MG63 (cell line): ENCODE results near the gene PGM5. TPM values are rescaled to one million over a fixed set of nuclear protein-coding genes. Genes with fewer than 3 reads are reported as not detected.
"Not testable (repeated sequence)": the region's sequence is repeated elsewhere in the genome, so short reads cannot be mapped to it uniquely, and the experiment has no call there.

Source experiments
- DNase-seq: peaks from one replicate; pipeline ENCODE4 v3.0.0-alpha.2; 2020
- H3K27me3 ChIP-seq: fragments of 250-450 bp; sonication (Bioruptor Pico); 2 replicates; pipeline ENCODE4 v1.5.1; 2020; ENCODE audit warnings: mild to moderate bottlenecking, moderate library complexity
- H3K36me3 ChIP-seq: fragments of 250-450 bp; sonication (Bioruptor Pico); 2 replicates; pipeline ENCODE4 v1.5.1; 2020; ENCODE audit warnings: mild to moderate bottlenecking, moderate library complexity
- H3K4me3 ChIP-seq: fragments of 250-450 bp; sonication (Bioruptor Pico); 2 replicates; pipeline ENCODE4 v1.5.1; 2020; ENCODE audit warnings: mild to moderate bottlenecking, moderate library complexity
- H3K9me3 ChIP-seq: fragments of 250-450 bp; sonication (Bioruptor Pico); 2 replicates; pipeline ENCODE4 v1.5.1; 2020; ENCODE audit warnings: mild to moderate bottlenecking, moderate library complexity
- total RNA-seq: library from RNA; depleted of rRNA; stranded (reverse); fragments of >200 nt; shearing (Covaris generic); gene quantifications from 2 replicates; pipeline ENCODE4 v1.2.3, GENCODE V29; 2014; ENCODE audit warnings: low replicate concordance

PGM5 gene
- total RNA-seq, 1 experiment from 2014 or later, result 9.3 TPM

GRCh38 chr9:68355993-68356379 is 425 bp upstream of the PGM5 start:
- H3K27me3 ChIP-seq, result not testable (repeated sequence)

GRCh38 chr9:68357119-68357714 is 806 bp downstream of the PGM5 start:
- H3K4me3 ChIP-seq, result peak overlapping the region; percentile 58
- H3K9me3 ChIP-seq, DNase-seq, H3K36me3 ChIP-seq, H3K27me3 ChIP-seq: not testable (repeated sequence)

More at GRCh38 chr9:68355993-68356379, 425 bp upstream of the PGM5 start:
- H3K4me3 ChIP-seq, result peak overlapping the region; percentile 58
- not testable (repeated sequence) for DNase-seq, H3K9me3 ChIP-seq, H3K36me3 ChIP-seq

- not testable (repeated sequence) for H3K4me3 ChIP-seq, H3K9me3 ChIP-seq, H3K36me3 ChIP-seq, DNase-seq, H3K27me3 ChIP-seq
These were observed 10.6 kb downstream of the PGM5 start for GRCh38 chr9:68366933-68367547.

- DNase-seq, H3K27me3 ChIP-seq, H3K4me3 ChIP-seq, H3K9me3 ChIP-seq, H3K36me3 ChIP-seq: not testable (repeated sequence)
These were observed 19.4 kb downstream of the PGM5 start for GRCh38 chr9:68375789-68376188.

GRCh38 chr9:68377723-68378122 is 21.3 kb downstream of the PGM5 start:
- H3K4me3 ChIP-seq, H3K27me3 ChIP-seq, H3K36me3 ChIP-seq, DNase-seq, H3K9me3 ChIP-seq: not testable (repeated sequence)

GRCh38 chr9:68383894-68384293 is 27.5 kb downstream of the PGM5 start:
- not testable (repeated sequence) for H3K4me3 ChIP-seq, H3K36me3 ChIP-seq, H3K27me3 ChIP-seq, H3K9me3 ChIP-seq, DNase-seq

GRCh38 chr9:68389558-68389957 is 33.1 kb downstream of the PGM5 start:
- H3K4me3 ChIP-seq, H3K36me3 ChIP-seq, H3K9me3 ChIP-seq, H3K27me3 ChIP-seq, DNase-seq: not testable (repeated sequence)

GRCh38 chr9:68390737-68391136 is 34.3 kb downstream of the PGM5 start:
- not testable (repeated sequence) for DNase-seq, H3K4me3 ChIP-seq, H3K9me3 ChIP-seq, H3K36me3 ChIP-seq, H3K27me3 ChIP-seq

GRCh38 chr9:68396411-68397094 is 40.1 kb downstream of the PGM5 start:
- H3K27me3 ChIP-seq, H3K9me3 ChIP-seq, H3K36me3 ChIP-seq, DNase-seq, H3K4me3 ChIP-seq: not testable (repeated sequence)

- H3K9me3 ChIP-seq, DNase-seq, H3K4me3 ChIP-seq, H3K36me3 ChIP-seq, H3K27me3 ChIP-seq: not testable (repeated sequence)
These were observed 40.6 kb downstream of the PGM5 start for GRCh38 chr9:68397095-68397423.

GRCh38 chr9:68397796-68398195 is 41.4 kb downstream of the PGM5 start:
- not testable (repeated sequence) for H3K4me3 ChIP-seq, DNase-seq, H3K36me3 ChIP-seq, H3K9me3 ChIP-seq, H3K27me3 ChIP-seq

- not testable (repeated sequence) for H3K27me3 ChIP-seq, H3K36me3 ChIP-seq, H3K9me3 ChIP-seq, DNase-seq, H3K4me3 ChIP-seq
These were observed 41.9 kb downstream of the PGM5 start for GRCh38 chr9:68398324-68398723.

GRCh38 chr9:68404421-68405185 is 48.2 kb downstream of the PGM5 start:
- not testable (repeated sequence) for H3K9me3 ChIP-seq, H3K27me3 ChIP-seq, DNase-seq, H3K36me3 ChIP-seq, H3K4me3 ChIP-seq

- not testable (repeated sequence) for H3K27me3 ChIP-seq, DNase-seq, H3K36me3 ChIP-seq, H3K9me3 ChIP-seq, H3K4me3 ChIP-seq
These were observed 55.5 kb downstream of the PGM5 start for GRCh38 chr9:68411865-68412264.

- not testable (repeated sequence) for H3K27me3 ChIP-seq, H3K9me3 ChIP-seq, H3K36me3 ChIP-seq, DNase-seq, H3K4me3 ChIP-seq
These were observed 56.3 kb downstream of the PGM5 start for GRCh38 chr9:68412754-68413153.

- H3K36me3 ChIP-seq, H3K4me3 ChIP-seq, H3K9me3 ChIP-seq, H3K27me3 ChIP-seq, DNase-seq: not testable (repeated sequence)
These were observed 58.7 kb downstream of the PGM5 start for GRCh38 chr9:68415065-68415464.

- DNase-seq, result no peak
- Histone ChIP-seq H3K9me3 (no peaks in the 10 kb centered on the region), H3K4me3 (no peak overlapping the region), H3K36me3 (no peaks in the 10 kb centered on the region), H3K27me3 (no peaks in the 10 kb centered on the region)
These were observed 60.6 kb downstream of the PGM5 start for GRCh38 chr9:68416936-68417564.
